SJSA1 (cell line): ENCODE measurements around the gene VPS4A. TPM values are rescaled to one million over a fixed set of nuclear protein-coding genes. Genes with fewer than 3 reads are reported as not detected.
"Not testable (repeated sequence)": the region's sequence is repeated elsewhere in the genome, so short reads cannot be mapped to it uniquely, and the experiment has no call there.

ENCODE experiments used
- DNase-seq, 2 experiments: peaks; one replicate each; pipeline ENCODE4 v3.0.0-alpha.2; 2015 to 2020; ENCODE audit warnings: low spot score in 2 of 2, low read depth in 1 of 2
- H3K27ac ChIP-seq: fragments of 250-450 bp; sonication (Bioruptor Pico); 2 replicates; pipeline ENCODE4 v1.5.1; 2020; ENCODE audit warnings: mild to moderate bottlenecking, moderate library complexity
- H3K27me3 ChIP-seq: fragments of 250-450 bp; sonication (Bioruptor Pico); replicated peaks from 2 replicates; pipeline ENCODE4 v1.5.1; 2020; ENCODE audit warnings: mild to moderate bottlenecking, moderate library complexity
- H3K36me3 ChIP-seq: fragments of 250-450 bp; sonication (Bioruptor Pico); 2 replicates; pipeline ENCODE4 v1.5.1; 2020; ENCODE audit warnings: mild to moderate bottlenecking
- H3K4me1 ChIP-seq: fragments of 250-450 bp; sonication (Bioruptor Pico); replicated peaks from 2 replicates; pipeline ENCODE4 v1.6.1; 2021; ENCODE audit warnings: mild to moderate bottlenecking
- H3K4me3 ChIP-seq: fragments of 250-450 bp; sonication (Bioruptor Pico); 2 replicates; pipeline ENCODE4 v1.5.1; 2020; ENCODE audit warnings: mild to moderate bottlenecking
- H3K9me3 ChIP-seq: fragments of 250-450 bp; sonication (Bioruptor Pico); replicated peaks from 2 replicates; pipeline ENCODE4 v1.5.1; 2020; ENCODE audit warnings: mild to moderate bottlenecking
- total RNA-seq: library from RNA; depleted of rRNA; stranded (reverse); fragments of >200 nt; shearing (Covaris generic); gene quantifications from 2 replicates; pipeline ENCODE4 v1.2.3, GENCODE V29; 2014

VPS4A gene
- total RNA-seq, 1 experiment from 2014 or later: 42.3 TPM

- H3K4me3 ChIP-seq, H3K4me1 ChIP-seq, H3K9me3 ChIP-seq, DNase-seq, H3K36me3 ChIP-seq, H3K27ac ChIP-seq, H3K27me3 ChIP-seq: not testable (repeated sequence)
Measured at GRCh38 chr16:69291657-69292056, 19.5 kb upstream of the VPS4A start.

- DNase-seq: no peak
- H3K4me1 ChIP-seq: no peaks in the 10 kb centered on the region
- no peak overlapping the region for H3K4me3 ChIP-seq
- no peak overlapping the region for H3K27ac ChIP-seq
- no peaks in the 10 kb centered on the region for H3K9me3 ChIP-seq
- H3K27me3 ChIP-seq: no peaks in the 10 kb centered on the region
- no peaks in the 10 kb centered on the region; the same call in 1 of the 2 replicates for H3K36me3 ChIP-seq
Measured at GRCh38 chr16:69293401-69293800, 17.7 kb upstream of the VPS4A start.

GRCh38 chr16:69294051-69294450 lies 17.1 kb upstream of the VPS4A start:
- Histone ChIP-seq H3K4me1 (no peaks in the 10 kb centered on the region), H3K4me3 (no peak overlapping the region), H3K9me3 (no peaks in the 10 kb centered on the region), H3K36me3 (peaks cover 2% of the 10 kb centered on the region; the same call in 1 of the 2 replicates), H3K27ac (no peak overlapping the region), H3K27me3 (no peaks in the 10 kb centered on the region)
- DNase-seq: no peak

GRCh38 chr16:69296771-69297170 lies 14.4 kb upstream of the VPS4A start:
- peaks cover 26% of the 10 kb centered on the region for H3K36me3 ChIP-seq
- not testable (repeated sequence) for H3K9me3 ChIP-seq, H3K4me3 ChIP-seq, DNase-seq, H3K27me3 ChIP-seq, H3K27ac ChIP-seq, H3K4me1 ChIP-seq

- peaks cover 32% of the 10 kb centered on the region for H3K36me3 ChIP-seq
- H3K4me1 ChIP-seq: no peaks in the 10 kb centered on the region
- H3K4me3 ChIP-seq: no peak overlapping the region
- no peaks in the 10 kb centered on the region for H3K9me3 ChIP-seq
- no peaks in the 10 kb centered on the region for H3K27me3 ChIP-seq
- H3K27ac ChIP-seq: no peak overlapping the region
- no peak for DNase-seq
Measured at GRCh38 chr16:69298261-69298660, 12.9 kb upstream of the VPS4A start.

- H3K36me3 ChIP-seq: peaks cover 32% of the 10 kb centered on the region
- no peak overlapping the region for H3K27ac ChIP-seq
- no peak for DNase-seq
- H3K4me1 ChIP-seq: no peaks in the 10 kb centered on the region
- no peaks in the 10 kb centered on the region for H3K9me3 ChIP-seq
- H3K27me3 ChIP-seq: no peaks in the 10 kb centered on the region
- H3K4me3 ChIP-seq: no peak overlapping the region
Measured at GRCh38 chr16:69301187-69301586, 10.0 kb upstream of the VPS4A start.

GRCh38 chr16:69301861-69302260 lies 9.3 kb upstream of the VPS4A start:
- H3K36me3 ChIP-seq: peaks cover 32% of the 10 kb centered on the region
- H3K27me3 ChIP-seq: no peaks in the 10 kb centered on the region
- H3K4me3 ChIP-seq: no peak overlapping the region
- H3K4me1 ChIP-seq: no peaks in the 10 kb centered on the region
- H3K9me3 ChIP-seq: no peaks in the 10 kb centered on the region
- no peak for DNase-seq
- no peak overlapping the region for H3K27ac ChIP-seq

- Histone ChIP-seq H3K4me3 (no peak overlapping the region), H3K9me3 (no peaks in the 10 kb centered on the region), H3K27ac (no peak overlapping the region), H3K4me1 (no peaks in the 10 kb centered on the region), H3K36me3 (peaks cover 32% of the 10 kb centered on the region), H3K27me3 (no peaks in the 10 kb centered on the region)
- DNase-seq: no peak
Measured at GRCh38 chr16:69302301-69302700, 8.8 kb upstream of the VPS4A start.

GRCh38 chr16:69306031-69306430 lies 5.1 kb upstream of the VPS4A start:
- no peak for DNase-seq
- Histone ChIP-seq H3K27ac (no peak overlapping the region), H3K36me3 (peaks cover 13% of the 10 kb centered on the region), H3K4me3 (no peak overlapping the region), H3K4me1 (peaks cover 3% of the 10 kb centered on the region; the same call in 1 of the 2 replicates), H3K27me3 (no peaks in the 10 kb centered on the region), H3K9me3 (no peaks in the 10 kb centered on the region)

GRCh38 chr16:69307091-69307490 lies 4.1 kb upstream of the VPS4A start:
- Histone ChIP-seq H3K36me3 (peaks cover 13% of the 10 kb centered on the region), H3K4me3 (no peak overlapping the region), H3K27ac (no peak overlapping the region), H3K4me1 (peaks cover 6% of the 10 kb centered on the region), H3K27me3 (no peaks in the 10 kb centered on the region), H3K9me3 (peaks cover 6% of the 10 kb centered on the region)
- peak in 1 of 2 experiments; percentile 0 for DNase-seq

GRCh38 chr16:69307856-69308255 lies 3.3 kb upstream of the VPS4A start:
- no peak overlapping the region for H3K27ac ChIP-seq
- peaks cover 9% of the 10 kb centered on the region for H3K4me1 ChIP-seq
- peaks cover 11% of the 10 kb centered on the region for H3K36me3 ChIP-seq
- no peaks in the 10 kb centered on the region for H3K27me3 ChIP-seq
- no peak overlapping the region for H3K4me3 ChIP-seq
- no peak for DNase-seq
- H3K9me3 ChIP-seq: peaks cover 6% of the 10 kb centered on the region

GRCh38 chr16:69309316-69309715 lies 1.8 kb upstream of the VPS4A start:
- Histone ChIP-seq H3K36me3 (peaks cover 23% of the 10 kb centered on the region), H3K9me3 (peaks cover 6% of the 10 kb centered on the region), H3K4me3 (no peak overlapping the region), H3K27ac (no peak overlapping the region), H3K4me1 (peaks cover 9% of the 10 kb centered on the region), H3K27me3 (no peaks in the 10 kb centered on the region)
- DNase-seq: no peak

GRCh38 chr16:69311533-69312387 lies 610 bp downstream of the VPS4A start:
- peaks cover 6% of the 10 kb centered on the region for H3K9me3 ChIP-seq
- H3K27me3 ChIP-seq: no peaks in the 10 kb centered on the region
- DNase-seq: peak in 1 of 2 experiments; percentile 71
- peak overlapping the region; percentile 97 for H3K4me3 ChIP-seq
- H3K4me1 ChIP-seq: peaks cover 9% of the 10 kb centered on the region
- peaks cover 48% of the 10 kb centered on the region for H3K36me3 ChIP-seq
- peak overlapping the region; percentile 49 for H3K27ac ChIP-seq

GRCh38 chr16:69313469-69313868 lies 2.3 kb downstream of the VPS4A start:
- Histone ChIP-seq H3K4me3 (no peak overlapping the region), H3K27ac (no peak overlapping the region), H3K9me3 (peaks cover 6% of the 10 kb centered on the region), H3K4me1 (peaks cover 9% of the 10 kb centered on the region), H3K27me3 (no peaks in the 10 kb centered on the region), H3K36me3 (peaks cover 61% of the 10 kb centered on the region)
- DNase-seq: no peak
